Fibroblast of upper back skin (primary cell): Measurements from ENCODE around the gene TCF21.
"Not testable (repeated sequence)": the region's sequence is repeated elsewhere in the genome, so short reads cannot be mapped to it uniquely, and the experiment has no call there.

ENCODE experiments used
- DNase-seq: peaks from one replicate; pipeline ENCODE4 v3.0.0-alpha.2; 2013

Gene TCF21

GRCh38 chr6:133890711-133891148, 1.8 kb downstream of the TCF21 start:
- DNase-seq, result no peak

GRCh38 chr6:133891149-133891926, 2.4 kb downstream of the TCF21 start:
- DNase-seq, result no peak

- DNase-seq, result no peak
These were observed 3.3 kb downstream of the TCF21 start for GRCh38 chr6:133891927-133892812.

DNA sequence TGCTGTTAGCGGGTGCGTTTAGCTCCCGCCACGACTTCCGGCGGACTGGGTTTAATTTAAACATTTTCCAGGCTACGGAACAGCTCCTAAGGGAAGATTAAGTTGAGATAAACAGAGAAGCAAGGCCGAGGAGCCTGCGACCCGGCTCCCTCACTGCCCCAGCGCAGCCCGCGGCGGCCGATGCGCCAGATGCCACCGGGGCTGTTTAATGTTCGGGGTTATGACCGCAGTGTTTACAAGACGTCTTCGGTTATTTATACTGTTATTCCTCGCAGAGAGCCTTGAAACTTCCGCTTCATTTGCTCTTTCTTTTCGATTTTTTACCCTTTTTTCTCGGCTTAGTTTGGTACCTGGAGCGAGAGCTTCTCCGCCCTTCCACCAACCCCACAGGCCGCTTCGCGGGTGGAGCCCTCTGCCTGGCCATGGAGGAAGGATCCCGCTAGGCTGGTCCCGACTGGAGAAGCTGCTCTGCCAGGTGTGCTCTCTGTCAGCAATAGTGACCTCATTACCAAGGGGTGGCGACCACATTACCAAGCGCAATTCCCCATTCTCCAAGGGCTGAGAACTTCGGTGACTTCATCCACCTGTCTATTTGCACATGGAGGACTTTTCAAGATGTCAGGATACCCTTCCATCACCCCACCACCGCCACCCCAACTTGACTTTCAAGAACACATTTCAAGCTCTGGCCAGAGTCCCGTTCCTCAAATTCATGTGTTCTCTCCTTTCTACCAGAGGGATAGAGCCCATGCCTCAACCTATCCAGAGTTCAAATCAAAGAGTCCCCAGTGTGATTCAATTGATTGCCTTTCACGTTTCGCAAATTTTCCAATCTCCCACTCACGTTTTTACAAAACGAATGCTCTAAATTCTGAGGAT, 4.1 kb downstream of the TCF21 start:
- no peak for DNase-seq

DNA sequence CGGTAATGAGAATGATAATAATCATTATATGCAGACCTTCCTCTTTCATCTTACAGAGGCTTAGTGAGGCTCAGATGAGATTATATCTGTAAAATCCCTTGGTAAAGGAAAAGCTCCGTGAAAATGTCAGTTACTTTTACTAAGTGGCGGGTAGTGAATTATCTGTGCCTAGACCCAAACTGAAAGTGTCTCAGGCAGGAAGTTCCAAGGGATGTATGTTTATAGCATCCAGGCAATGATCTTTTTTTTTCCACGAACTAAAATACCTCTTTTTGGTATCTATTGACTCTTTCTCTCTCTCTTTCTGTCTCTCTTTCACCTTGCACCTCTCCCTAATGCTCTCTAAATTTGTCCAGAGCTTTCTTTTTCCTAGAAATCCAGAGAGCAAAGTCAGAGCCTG, 5.0 kb downstream of the TCF21 start:
- DNase-seq, result no peak

DNA sequence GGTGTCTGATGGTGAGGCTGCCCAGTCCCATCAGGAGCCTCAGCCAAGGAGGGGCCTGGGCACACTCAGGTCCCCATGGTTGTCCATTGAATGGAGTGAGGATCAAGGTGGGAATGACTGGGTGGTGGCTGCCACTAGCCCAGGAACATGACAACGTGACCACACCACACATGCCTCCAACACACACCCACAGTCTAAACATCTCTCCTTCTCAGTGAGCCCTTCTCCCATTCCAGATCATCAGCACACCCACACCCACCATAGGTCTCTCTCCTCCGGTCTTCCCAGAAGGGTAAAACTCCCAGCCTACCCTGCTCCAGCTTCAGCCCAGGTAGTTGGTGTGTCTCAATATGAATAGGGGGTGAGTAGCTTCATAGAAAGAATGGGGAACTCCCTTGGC, 5.5 kb downstream of the TCF21 start:
- DNase-seq, result no peak

DNA sequence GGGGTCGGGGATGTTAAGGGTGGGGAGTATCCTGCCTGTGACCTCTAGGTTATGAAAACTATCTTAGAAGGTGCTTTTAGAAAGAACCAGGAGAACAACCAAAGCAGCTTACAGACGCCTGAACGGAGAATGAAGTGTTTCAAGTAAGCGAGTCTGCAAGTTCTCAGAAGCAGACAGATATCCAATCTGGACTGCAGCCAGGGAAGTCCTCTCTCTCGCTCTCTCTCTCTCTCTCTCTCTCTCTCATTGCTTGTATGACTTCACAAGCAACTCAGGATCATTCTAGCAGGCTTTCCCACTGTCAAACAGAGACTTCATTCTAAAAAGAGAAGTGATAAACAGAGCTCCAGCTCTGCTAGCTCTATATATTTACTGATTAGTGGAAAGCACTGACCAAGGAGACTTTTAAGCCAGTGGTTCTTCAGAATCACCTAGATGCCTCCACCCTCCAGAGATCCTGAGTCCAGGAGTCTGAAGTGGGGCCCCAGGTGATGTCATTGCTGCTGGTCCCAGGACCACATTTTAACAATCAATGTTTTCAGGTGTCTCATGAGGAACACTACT, 6.0 kb downstream of the TCF21 start:
- no peak for DNase-seq

DNA sequence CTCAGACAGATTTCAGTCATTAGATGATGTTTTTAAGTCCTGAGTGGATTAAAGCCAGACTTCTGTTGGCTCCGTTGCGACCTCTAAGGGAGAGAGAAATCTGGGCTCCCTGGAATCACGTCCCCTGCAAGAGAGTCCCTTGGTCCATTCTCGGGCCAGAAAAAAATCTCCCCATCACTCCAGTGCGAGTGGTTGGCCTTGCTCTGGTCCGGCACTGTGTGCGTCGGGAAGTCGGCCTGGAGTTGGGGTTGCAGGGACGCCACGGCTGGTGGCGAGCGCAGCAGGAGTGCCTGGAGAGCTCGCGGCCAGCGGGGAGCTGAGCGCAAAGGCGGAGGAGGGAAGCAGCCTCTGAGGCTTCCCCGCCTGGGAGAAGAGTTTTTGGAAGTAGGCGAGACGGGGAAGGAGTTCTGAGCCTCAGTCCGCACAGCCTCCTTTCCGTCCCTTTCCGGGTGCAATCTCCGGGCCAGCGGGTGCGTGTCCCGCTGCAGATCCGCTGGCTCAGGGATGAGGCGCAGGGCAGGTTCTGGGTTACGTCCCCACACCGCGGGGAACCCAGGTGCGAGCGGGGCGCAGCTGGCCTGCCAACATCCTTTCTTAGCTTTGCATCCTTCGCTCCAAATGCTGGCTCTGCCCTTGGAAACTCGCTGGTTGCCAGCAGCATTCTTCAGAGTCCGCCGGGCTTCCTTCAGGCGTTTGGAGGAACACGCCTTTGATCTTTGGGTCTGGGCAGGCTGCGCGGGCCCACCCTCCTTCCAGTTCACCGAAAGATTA, 6.8 kb downstream of the TCF21 start:
- no peak for DNase-seq

- no peak for DNase-seq
These were observed 7.4 kb downstream of the TCF21 start for GRCh38 chr6:133896344-133896721.

DNA sequence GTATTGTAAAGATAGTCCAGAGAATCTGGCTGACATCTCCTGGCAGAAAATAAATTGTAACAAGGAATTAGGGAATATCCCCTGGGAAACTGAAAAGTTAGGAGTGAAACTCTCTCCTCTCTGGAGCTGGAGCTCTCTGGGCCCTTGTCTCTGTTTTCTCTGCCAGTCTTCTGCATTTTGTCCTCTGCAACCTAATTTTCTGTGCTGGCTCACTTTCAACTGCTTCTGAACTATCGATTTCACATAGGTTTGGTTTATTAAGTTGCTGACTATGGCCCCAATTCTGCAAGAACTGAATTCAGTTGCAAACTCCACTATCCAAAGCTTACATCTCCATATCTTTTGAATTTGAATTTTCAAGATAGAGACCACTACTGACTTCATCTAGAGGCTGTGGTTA, 9.3 kb downstream of the TCF21 start:
- no peak for DNase-seq

- DNase-seq, result no peak
These were observed 10.6 kb downstream of the TCF21 start for GRCh38 chr6:133899556-133899955.

GRCh38 chr6:133903855-133904254, 14.9 kb downstream of the TCF21 start:
- DNase-seq, result no peak

DNA sequence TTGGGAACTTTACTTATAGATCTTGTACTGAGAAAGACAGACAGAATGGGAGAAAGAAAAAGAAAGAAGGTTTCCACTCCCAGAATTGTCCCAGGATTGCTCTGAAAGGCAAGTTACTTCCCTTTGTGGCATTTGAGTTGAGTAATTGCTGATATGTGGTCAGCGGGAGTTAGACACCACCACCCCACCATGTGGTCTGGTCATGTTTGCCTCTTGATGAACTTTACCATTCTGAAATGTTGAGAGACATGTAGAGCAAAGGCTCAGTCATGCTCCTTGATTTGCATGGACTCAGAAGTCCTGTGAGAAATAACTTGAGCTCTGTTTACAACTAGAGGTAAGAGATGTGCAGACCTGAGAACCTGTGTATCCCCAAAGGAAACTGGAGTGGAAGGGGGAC, 17.1 kb downstream of the TCF21 start:
- DNase-seq, result no peak

GRCh38 chr6:133916650-133917151, 27.8 kb downstream of the TCF21 start:
- peak; percentile 83 for DNase-seq

GRCh38 chr6:133917781-133918180, 28.9 kb downstream of the TCF21 start:
- no peak for DNase-seq

DNA sequence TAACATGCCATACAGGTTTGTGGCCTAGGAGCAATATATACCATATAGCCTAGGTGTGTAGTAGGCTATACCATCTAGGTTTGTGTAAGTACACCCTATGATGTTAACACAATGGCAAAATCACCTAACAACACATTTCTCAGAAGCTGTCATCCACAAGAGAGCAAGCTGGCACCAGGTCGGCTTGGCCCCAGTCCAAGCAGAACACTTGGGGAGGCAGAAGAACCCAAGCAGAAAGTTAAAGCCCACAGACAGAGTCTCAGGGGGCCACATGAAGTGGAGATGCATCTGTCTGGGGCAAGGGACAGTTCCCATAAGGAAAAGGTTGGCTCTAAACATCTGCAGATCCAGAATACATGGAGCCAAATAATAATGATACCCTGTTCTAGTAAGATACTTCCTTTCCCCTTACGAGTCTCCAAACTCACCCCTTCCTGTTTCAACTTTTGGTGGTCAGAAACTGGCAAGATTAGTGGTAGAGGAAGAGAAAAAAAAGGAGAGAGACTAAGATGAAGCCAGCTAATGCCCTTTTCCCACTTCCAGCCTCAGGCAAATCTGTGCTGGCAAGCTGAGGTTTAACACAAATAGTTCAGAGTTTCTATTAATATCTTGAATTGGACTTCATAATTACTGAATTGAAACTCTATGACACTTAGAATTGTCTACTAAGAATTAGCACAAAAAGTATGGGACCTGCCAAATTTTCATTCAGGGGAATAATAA, 29.5 kb downstream of the TCF21 start:
- DNase-seq, result no peak

DNA sequence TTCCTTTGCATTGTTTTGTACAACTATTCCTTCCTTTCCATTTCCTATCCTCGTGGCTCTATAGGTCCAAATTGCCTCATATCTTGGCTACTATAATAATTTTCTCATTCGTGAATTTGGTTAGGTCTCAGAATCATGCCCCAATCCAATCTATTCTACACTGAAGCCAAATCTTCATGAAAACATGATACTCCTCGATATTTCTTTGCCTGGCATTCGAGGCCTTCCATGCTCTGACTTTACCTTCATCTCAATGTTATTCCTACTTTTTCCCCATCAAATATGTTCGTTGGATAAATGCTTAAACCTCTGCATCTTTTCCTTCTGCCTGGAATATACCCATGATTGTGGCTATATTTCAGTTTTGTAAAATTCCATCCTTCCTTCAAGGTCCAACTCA, 30.4 kb downstream of the TCF21 start:
- no peak for DNase-seq

DNA sequence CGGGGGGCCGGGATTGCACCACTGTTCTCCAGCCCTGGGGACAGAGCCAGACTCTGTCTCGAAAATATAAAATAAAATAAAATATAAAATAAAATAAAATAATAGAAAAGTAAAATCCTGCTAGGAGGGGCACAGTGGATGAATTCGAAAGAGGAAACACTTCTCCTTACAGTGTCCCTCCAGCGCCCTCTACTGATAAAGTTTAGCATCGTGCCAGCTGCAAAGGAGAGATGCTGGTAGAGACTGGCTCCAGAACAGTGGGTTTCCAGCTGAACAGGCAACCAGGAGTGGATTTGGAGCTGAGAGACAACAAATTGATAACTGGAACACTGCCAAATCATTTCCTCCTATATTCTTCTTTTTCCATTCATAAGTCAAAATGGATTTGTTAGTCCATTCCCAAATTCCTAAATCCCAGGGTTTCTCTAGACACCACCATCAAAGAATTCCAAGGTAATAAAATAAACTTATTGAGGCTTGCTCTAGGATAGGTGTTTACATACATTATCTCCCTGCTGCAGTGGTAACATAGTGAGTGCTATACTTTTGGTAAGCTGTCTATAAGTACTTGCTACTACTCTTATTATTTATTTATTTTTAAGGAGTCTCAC, 32.4 kb downstream of the TCF21 start:
- DNase-seq, result peak; percentile 77

DNA sequence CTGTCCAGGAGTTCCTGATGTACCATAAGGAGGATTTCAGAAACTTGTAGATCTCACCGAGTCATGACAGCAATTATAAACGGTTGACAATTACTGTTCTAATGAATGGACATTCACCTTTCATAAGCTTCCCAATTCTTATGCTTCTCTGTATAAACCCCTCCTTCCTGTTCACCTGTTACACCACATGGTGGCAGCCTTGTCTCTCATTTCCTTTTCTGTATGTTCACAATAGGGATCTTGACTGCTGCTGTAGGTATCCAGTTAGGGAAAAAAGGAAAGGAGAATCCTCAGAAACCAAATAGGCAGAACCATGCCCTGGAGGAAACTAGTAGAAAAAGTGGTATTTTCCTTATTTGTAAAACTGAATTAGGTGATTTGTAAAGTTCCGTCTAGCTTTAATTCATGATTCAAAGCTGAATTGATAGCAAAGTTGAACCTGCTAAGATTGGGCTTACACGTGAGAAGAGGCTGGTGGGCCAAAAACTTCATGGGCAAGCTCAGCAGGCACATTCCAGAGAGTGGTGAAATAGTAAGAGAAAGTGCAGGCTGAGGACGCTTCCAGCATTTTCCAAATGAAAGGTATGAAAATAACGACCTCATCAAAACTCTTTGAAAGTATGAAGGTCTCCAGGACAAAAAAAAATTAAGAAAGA, 35.2 kb downstream of the TCF21 start:
- peak; percentile 78 for DNase-seq

DNA sequence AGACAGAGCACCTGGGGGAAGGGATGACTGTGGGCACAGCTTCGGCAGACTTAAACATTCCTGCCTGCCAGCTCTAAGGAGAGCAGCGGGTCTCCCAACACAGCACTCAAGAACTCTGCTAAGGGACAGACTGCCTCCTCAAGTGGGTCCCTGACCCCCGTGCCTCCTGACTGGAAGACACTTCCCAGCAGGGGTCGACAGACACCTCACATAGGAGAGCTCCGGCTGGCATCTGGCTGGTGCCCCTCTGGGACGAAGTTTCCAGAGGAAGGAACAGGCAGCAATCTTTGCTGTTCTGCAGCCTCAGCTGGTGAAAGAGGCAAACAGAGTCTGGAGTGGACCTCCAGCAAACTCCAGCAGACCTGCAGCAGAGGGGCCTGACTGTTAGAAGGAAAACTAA, 42.3 kb downstream of the TCF21 start:
- DNase-seq, result not testable (repeated sequence)
